Colonic mucosa (tissue), 4 donors: ENCODE results near the gene NME2. TPM values are rescaled to one million over a fixed set of nuclear protein-coding genes. Genes with fewer than 3 reads are reported as not detected.
A peak's percentile ranks its signal among the peaks of the same experiment; 100 is the strongest.

ENCODE experiments used
- DNase-seq: peaks from one replicate; pipeline ENCODE4 v3.0.0-alpha.2; 2020
- H3K27ac ChIP-seq: fragments of 200-600 bp; one replicate; pipeline ENCODE4 v1.8.0; 2021
- H3K27me3 ChIP-seq: fragments of 200-600 bp; one replicate; pipeline ENCODE4 v1.8.0; 2021
- H3K36me3 ChIP-seq: fragments of 200-600 bp; one replicate; pipeline ENCODE4 v1.8.0; 2021
- H3K4me1 ChIP-seq: fragments of 200-600 bp; one replicate; pipeline ENCODE4 v1.8.0; 2021; ENCODE audit warnings: mild to moderate bottlenecking
- H3K4me3 ChIP-seq: fragments of 200-600 bp; one replicate; pipeline ENCODE4 v1.8.0; 2021
- H3K9ac ChIP-seq, 2 donors: one replicate each; pipeline ENCODE4 v1.7.0; 2013; ENCODE audit warnings: control low read depth in 2 of 2, low read depth in 2 of 2, low read length in 2 of 2
- H3K9me3 ChIP-seq: fragments of 200-600 bp; one replicate; pipeline ENCODE4 v1.8.0; 2021
- CTCF ChIP-seq: fragments of 200-600 bp; IDR thresholded peaks from one replicate; pipeline ENCODE4 v1.8.0; 2022; ENCODE audit warnings: antibody characterized with exemption, mild to moderate bottlenecking
- intact Hi-C: fragments of 100-400 bp; cut with DNase I; formaldehyde crosslinking; loops from one replicate; pipeline ENCODE4 v1.14.1; 2022
- total RNA-seq, 2 donors: library from RNA; stranded (reverse); fragmentation: NEBNext Ultra II Directional in 1 of 2; extraction: Animal tissue kit (Norgen Biotek cat#: 25700) in 1 of 2; gene quantifications; one replicate each; pipeline ENCODE4 v1.2.1, GENCODE V29; 2021
- donor health status: healthy.
- donor health status: DM: no; HTN: no; CAD: no.
- donor health status: DM: no; HTN: no; CAD: no.

The NME2 gene
- total RNA-seq, 2 donors from 2014 or later: 428 to 708 TPM

GRCh38 chr17:51154176-51154575, 12.0 kb upstream of the NME2 start:
- peaks cover 6% of the 10 kb centered on the region for H3K4me1 ChIP-seq
- TF ChIP-seq CTCF: no peak
- H3K36me3 ChIP-seq: no peaks in the 10 kb centered on the region
- no peak for DNase-seq
- no peaks in the 10 kb centered on the region for H3K9me3 ChIP-seq
- H3K9ac ChIP-seq: peak overlapping the region; percentile 80 to 83
- peak overlapping the region; percentile 42 for H3K27ac ChIP-seq
- H3K4me3 ChIP-seq: peak overlapping the region; percentile 68
- H3K27me3 ChIP-seq: no peaks in the 10 kb centered on the region
- intact Hi-C loops: loop anchor here (5.0 kb wide), 1 partner anchor 152 kb away; no protein-coding TSS in a partner anchor

- H3K27me3 ChIP-seq: no peaks in the 10 kb centered on the region
- DNase-seq: no peak
- H3K9ac ChIP-seq: no peak overlapping the region
- no peak overlapping the region for H3K4me3 ChIP-seq
- TF ChIP-seq CTCF: no peak
- H3K9me3 ChIP-seq: no peaks in the 10 kb centered on the region
- H3K36me3 ChIP-seq: no peaks in the 10 kb centered on the region
- peaks cover 6% of the 10 kb centered on the region for H3K4me1 ChIP-seq
- intact Hi-C loops: no loop called here
- no peak overlapping the region for H3K27ac ChIP-seq
These were observed 10.8 kb upstream of the NME2 start for GRCh38 chr17:51155416-51155815.

- no peaks in the 10 kb centered on the region for H3K27me3 ChIP-seq
- H3K4me3 ChIP-seq: no peak overlapping the region
- no peak for TF ChIP-seq CTCF
- H3K9ac ChIP-seq: no peak overlapping the region
- intact Hi-C loops: no loop called here
- H3K9me3 ChIP-seq: no peaks in the 10 kb centered on the region
- DNase-seq: no peak
- H3K36me3 ChIP-seq: no peaks in the 10 kb centered on the region
- no peak overlapping the region for H3K27ac ChIP-seq
- H3K4me1 ChIP-seq: peaks cover 2% of the 10 kb centered on the region
These were observed 6.6 kb upstream of the NME2 start for GRCh38 chr17:51159604-51160003.

- no peak overlapping the region for H3K27ac ChIP-seq
- no peaks in the 10 kb centered on the region for H3K36me3 ChIP-seq
- intact Hi-C loops: no loop called here
- H3K4me3 ChIP-seq: no peak overlapping the region
- no peak overlapping the region for H3K9ac ChIP-seq
- TF ChIP-seq CTCF: no peak
- no peaks in the 10 kb centered on the region for H3K27me3 ChIP-seq
- H3K4me1 ChIP-seq: no peaks in the 10 kb centered on the region
- H3K9me3 ChIP-seq: no peaks in the 10 kb centered on the region
- no peak for DNase-seq
These were observed 4.7 kb upstream of the NME2 start for GRCh38 chr17:51161541-51161940.

- no peak for DNase-seq
- H3K4me3 ChIP-seq: peak overlapping the region; percentile 61
- H3K27me3 ChIP-seq: no peaks in the 10 kb centered on the region
- H3K27ac ChIP-seq: peak overlapping the region; percentile 76
- no peaks in the 10 kb centered on the region for H3K4me1 ChIP-seq
- H3K9ac ChIP-seq: peak overlapping the region; percentile 98 to 100
- intact Hi-C loops: no loop called here
- H3K36me3 ChIP-seq: no peaks in the 10 kb centered on the region
- H3K9me3 ChIP-seq: no peaks in the 10 kb centered on the region
- TF ChIP-seq CTCF: no peak
These were observed 1.1 kb upstream of the NME2 start for GRCh38 chr17:51164911-51165679.
